K562 (cell line): Measurements from ENCODE around the gene THEM4. TPM values are rescaled to one million over a fixed set of nuclear protein-coding genes. Genes with fewer than 3 reads are reported as not detected.

Experiments
- ATAC-seq: fragments of 200-7000 bp; cut with Tn5 transposase; 3 replicates; pipeline ENCODE4 v1.9.1; 2020; ENCODE audit warnings: moderate library complexity
- BruUV-seq: library from RNA; stranded (reverse); fragments of 400-500 nt; replicated peaks from 2 replicates; lab custom pipeline; 2021; lab: Mats Ljungman, UMichigan
- CTCF ChIA-PET: fragments of 300-600 bp; formaldehyde crosslinking; extraction: SDS; loops from one replicate; lab custom pipeline; 2021; ENCODE audit warnings: low intra/inter-chr PET ratio; lab: Yijun Ruan, JAX
- POLR2A ChIA-PET: fragments of 300-600, 350-650 bp; sonication (Branson Sonifier 250); formaldehyde crosslinking; extraction: SDS; loops from one replicate; lab custom pipeline; 2021; ENCODE audit warnings: antibody characterized with exemption, inconsistent platforms; lab: Yijun Ruan, JAX
- DNase-seq, 4 experiments: peaks; one replicate each; pipeline versions ENCODE4 v3.0.0 to v3.0.0-alpha.2; 2011 to 2018; ENCODE audit warnings: low spot score in 3 of 4, mixed read lengths in 3 of 4; ENCODE audit errors: extremely low read depth in 1 of 4
- FAIRE-seq: peaks from 2 replicates; lab custom pipeline; 2011; peaks lifted over from hg19 to GRCh38; lab: Jason Lieb, UNC
- H2AFZ ChIP-seq: 2 replicates; pipeline ENCODE4 v1.6.0; 2011; ENCODE audit warnings: low read depth, low read length, control low read depth, inconsistent platforms
- H3K27ac ChIP-seq: fragments of 200-600 bp; 3 replicates; pipeline ENCODE4 v1.8.0; 2011; ENCODE audit warnings: low read depth, mild to moderate bottlenecking, control low read depth, inconsistent platforms, low read length, moderate library complexity, mixed read lengths; ENCODE audit errors: extremely low read depth
- H3K27me3 ChIP-seq, 2 experiments: fragments of 300-600 bp in 1 of 2; 2 replicates in 1 of 2; 3 replicates in 1 of 2; pipeline versions ENCODE4 v1.6.0 to v1.8.0; 2011; ENCODE audit warnings: inconsistent platforms in 2 of 2, low read length in 2 of 2, mild to moderate bottlenecking in 1 of 2, mixed read lengths in 1 of 2, moderate library complexity in 1 of 2; ENCODE audit not compliant: control insufficient read depth in 2 of 2, insufficient read depth in 2 of 2
- H3K36me3 ChIP-seq: fragments of 300-600 bp; 3 replicates; pipeline ENCODE4 v1.8.0; 2011; ENCODE audit warnings: mild to moderate bottlenecking, low read length, inconsistent platforms; ENCODE audit not compliant: control insufficient read depth, insufficient read depth
- H3K4me1 ChIP-seq, 2 experiments: fragments of 200-600 bp in 1 of 2; replicated peaks in 1 of 2; 2 replicates in 1 of 2; 3 replicates in 1 of 2; pipeline versions ENCODE4 v1.5.1 to v1.8.0; 2011; ENCODE audit warnings: inconsistent platforms in 2 of 2, low read length in 2 of 2, mild to moderate bottlenecking in 1 of 2, mixed read lengths in 1 of 2, moderate library complexity in 1 of 2; ENCODE audit not compliant: control insufficient read depth in 2 of 2, insufficient read depth in 2 of 2
- H3K4me2 ChIP-seq: 2 replicates; pipeline ENCODE4 v1.6.1; 2011; ENCODE audit warnings: low read length, control low read depth, inconsistent platforms, mixed read lengths; ENCODE audit not compliant: insufficient read depth
- H3K4me3 ChIP-seq: fragments of 200-600 bp; sonication (generic), shearing (Covaris generic); 2 replicates; pipeline ENCODE4 v1.5.1; 2016; ENCODE audit warnings: control low read depth, inconsistent platforms
- H3K79me2 ChIP-seq: fragments of 200-600 bp; 3 replicates; pipeline ENCODE4 v1.8.0; 2011; ENCODE audit warnings: low read length, inconsistent platforms; ENCODE audit not compliant: control insufficient read depth, insufficient read depth
- H3K9ac ChIP-seq, 2 experiments: 2 replicates each; pipeline versions ENCODE4 v1.6.0 to v1.6.1; 2011; ENCODE audit warnings: low read depth in 2 of 2, low read length in 2 of 2, control low read depth in 1 of 2, inconsistent platforms in 1 of 2, mild to moderate bottlenecking in 1 of 2, mixed read lengths in 1 of 2; ENCODE audit not compliant: insufficient read depth in 1 of 2
- H3K9me1 ChIP-seq: one replicate; pipeline ENCODE4 v1.6.0; 2011; ENCODE audit warnings: inconsistent platforms, mild to moderate bottlenecking, low read length, moderate library complexity; ENCODE audit not compliant: control insufficient read depth, insufficient read depth
- H3K9me3 ChIP-seq: replicated peaks from 2 replicates; pipeline ENCODE4 v1.5.1; 2011; ENCODE audit warnings: low read depth, low read length, inconsistent platforms; ENCODE audit not compliant: control insufficient read depth, insufficient read depth
- H4K20me1 ChIP-seq: replicated peaks from 2 replicates; pipeline ENCODE4 v1.6.1; 2011; ENCODE audit warnings: low read length, inconsistent platforms, mixed read lengths; ENCODE audit not compliant: control insufficient read depth, insufficient read depth
- ARID1B ChIP-seq: fragments of 450-650 bp; IDR thresholded peaks from 2 replicates; pipeline ENCODE4 v1.6.1; 2016; ENCODE audit warnings: antibody characterized with exemption, mild to moderate bottlenecking, inconsistent platforms
- CBFA2T2 ChIP-seq: fragments of 450-650 bp; conservative IDR thresholded peaks from 2 replicates; pipeline ENCODE4 v1.6.1; 2017; ENCODE audit warnings: mild to moderate bottlenecking
- CBFA2T3 ChIP-seq: fragments of 450-650 bp; IDR thresholded peaks from 2 replicates; pipeline ENCODE4 v1.6.1; 2017
- CBX1 ChIP-seq: sonication (generic); IDR thresholded peaks from 2 replicates; pipeline ENCODE4 v1.6.1; 2016; ENCODE audit warnings: antibody characterized with exemption, low read depth, mild to moderate bottlenecking
- CEBPG ChIP-seq, 3 experiments: fragments of 200-800 bp in 1 of 3; sonication (Bioruptor generic) in 1 of 3; sonication (generic) in 1 of 3; formaldehyde crosslinking in 1 of 3; IDR thresholded peaks in 2 of 3; conservative IDR thresholded peaks in 1 of 3; 2 replicates each; pipeline versions ENCODE4 v1.6.1 to v1.8.0; 2016 to 2022; ENCODE audit warnings: missing compliant biosample characterization in 2 of 3, missing genetic modification characterization in 2 of 3, mild to moderate bottlenecking in 1 of 3, missing genetic modification reagents in 1 of 3
- ETV6 ChIP-seq, 3 experiments: fragments of 150-350 bp in 1 of 3; sonication (generic) in 1 of 3; formaldehyde crosslinking in 1 of 3; IDR thresholded peaks; 2 replicates each; pipeline versions ENCODE4 v1.6.1 to v1.8.0; 2014 to 2022; ENCODE audit warnings: borderline replicate concordance in 2 of 3, low read depth in 2 of 3, antibody characterized with exemption in 1 of 3, low read length in 1 of 3, mild to moderate bottlenecking in 1 of 3, missing genetic modification reagents in 1 of 3
- FOXA3 ChIP-seq, 2 experiments: fragments of 450-650 bp in 1 of 2; sonication (generic) in 1 of 2; formaldehyde crosslinking; IDR thresholded peaks in 1 of 2; conservative IDR thresholded peaks in 1 of 2; 2 replicates each; pipeline versions ENCODE4 v1.4.0 to v1.8.0; 2020 to 2022; ENCODE audit warnings: mild to moderate bottlenecking in 2 of 2, missing genetic modification reagents in 1 of 2
- KDM1A ChIP-seq, 2 experiments: fragments of 450-650 bp; IDR thresholded peaks; 2 replicates each; pipeline ENCODE4 v1.6.1; 2016; ENCODE audit warnings: mild to moderate bottlenecking in 2 of 2
- MTA2 ChIP-seq: fragments of 450-650 bp; IDR thresholded peaks from 2 replicates; pipeline ENCODE4 v1.6.1; 2016; ENCODE audit warnings: low read depth
- NCOR1 ChIP-seq: fragments of 450-650 bp; IDR thresholded peaks from 2 replicates; pipeline ENCODE4 v1.6.1; 2016; ENCODE audit warnings: mild to moderate bottlenecking, moderate library complexity
- NR2C1 ChIP-seq, 2 experiments: fragments of 450-650 bp; IDR thresholded peaks; 2 replicates each; pipeline ENCODE4 v1.6.1; 2017; ENCODE audit warnings: mild to moderate bottlenecking in 2 of 2, antibody characterized with exemption in 1 of 2, inconsistent platforms in 1 of 2, missing compliant biosample characterization in 1 of 2, missing genetic modification characterization in 1 of 2
- POLR3A ChIP-seq: IDR thresholded peaks from 2 replicates; pipeline ENCODE4 v1.6.1; 2011; ENCODE audit warnings: borderline replicate concordance, mild to moderate bottlenecking, moderate library complexity; ENCODE audit not compliant: insufficient read length, insufficient read depth; ENCODE audit errors: extremely low read depth
- RCOR1 ChIP-seq, 2 experiments: IDR thresholded peaks; 2 replicates each; pipeline ENCODE4 v1.6.1; 2012; ENCODE audit warnings: low read depth in 2 of 2, low read length in 2 of 2, borderline replicate concordance in 1 of 2, improper control_type of control experiment in 1 of 2
- TAF7 ChIP-seq: fragments of 450-650 bp; IDR thresholded peaks from 2 replicates; pipeline ENCODE4 v1.6.1; 2016; ENCODE audit warnings: missing genetic modification characterization, missing compliant biosample characterization
- TAL1 ChIP-seq: fragments of 450-650 bp; IDR thresholded peaks from 2 replicates; pipeline ENCODE4 v1.6.1; 2016; ENCODE audit warnings: mild to moderate bottlenecking
- TCF3 ChIP-seq: sonication (generic); formaldehyde crosslinking; IDR thresholded peaks from 2 replicates; pipeline ENCODE4 v1.4.0; 2020; ENCODE audit warnings: mild to moderate bottlenecking, missing genetic modification reagents
- USF1 ChIP-seq: sonication (generic); formaldehyde crosslinking; IDR thresholded peaks from 2 replicates; pipeline ENCODE4 v1.9.0; 2022; ENCODE audit warnings: mild to moderate bottlenecking, missing genetic modification reagents
- ZNF124 ChIP-seq: sonication (generic); formaldehyde crosslinking; IDR thresholded peaks from 2 replicates; pipeline ENCODE4 v1.8.1; 2022; ENCODE audit warnings: missing genetic modification reagents
- ZNF24 ChIP-seq: fragments of 450-650 bp; IDR thresholded peaks from 2 replicates; pipeline ENCODE4 v1.6.1; 2016
- ZNF347 ChIP-seq: fragments of 450-650 bp; formaldehyde crosslinking; IDR thresholded peaks from 2 replicates; pipeline ENCODE4 v1.4.0; 2020; ENCODE audit warnings: low read depth, mild to moderate bottlenecking, moderate library complexity
- WGBS: fragments of 100-300 bp; shearing (Covaris generic); methylation state at CpG from one replicate; pipeline ENCODE4 v1.1.6; 2016; ENCODE audit warnings: low coverage, mixed read lengths; ENCODE audit not compliant: insufficient coverage; ENCODE audit errors: missing lambda C conversion rate; 5-methylcytosine and 5-hydroxymethylcytosine counted together
- in situ Hi-C: fragments of 300-500 bp; cut with MboI; formaldehyde crosslinking; loops from 4 replicates; pipeline ENCODE4 v1.15.0; 2018; ENCODE audit warnings: inconsistent platforms, mixed read lengths
- intact Hi-C: fragments of 100-400 bp; cut with micrococcal nuclease; formaldehyde crosslinking; loops from 2 replicates; pipeline ENCODE4 v1.14.2; 2022
- polyA plus RNA-seq, 8 experiments: library from polyadenylated mRNA; depleted of rRNA in 4 of 8; stranded (reverse) in 5 of 8; unstranded in 3 of 8; fragments of >200 nt; fragmentation: Nextera tagmentation in 2 of 8; fragmentation: Illumina TruSeq in 1 of 8; extraction: Ambion mirVana in 2 of 8; extraction: Trizol in 1 of 8; gene quantifications; 2 replicates each; pipeline versions ENCODE4 v1.2.1 to v1.2.3, GENCODE V29; 2011 to 2014; ENCODE audit warnings: inconsistent platforms in 1 of 8, missing spikeins in 1 of 8
- total RNA-seq, 7 experiments: library from RNA; depleted of rRNA in 6 of 7; stranded (reverse); fragments of >200 nt in 6 of 7; fragmentation: Illumina TruSeq in 2 of 7; extraction: Trizol in 2 of 7; gene quantifications; 2 replicates each; pipeline versions ENCODE4 v1.2.1 to v1.2.3, GENCODE V29; 2011 to 2021; ENCODE audit warnings: low replicate concordance in 1 of 7

The THEM4 gene
- total and polyA plus RNA-seq, 9 of the 15 experiments (the other 6 are each of a cell fraction or from before 2014, with no cell fraction given): 8.6 to 71.9 (median 35.3) TPM

- TF ChIP-seq CEBPG (CRISPR knock-in tag; IDR thresholded peaks at IDR 0.05) (no peak), CEBPG (tag; conservative IDR thresholded peaks at IDR 0.05 in 1 of 2, IDR thresholded peaks at IDR 0.05 in 1 of 2) (no peak), ZNF24 (no peak), RCOR1 (IDR thresholded peaks at IDR 0.05; ENCODE audit: borderline replicate concordance in 1 of 2, low read depth in 2 of 2, low read length in 2 of 2) (no peak), CBX1 (no peak), ZNF347 (no peak), TAF7 (tag) (no peak)
Measured at GRCh38 chr1:151892190-151892589, 17.1 kb downstream of the THEM4 start (continued).

GRCh38 chr1:151891512-151891911 is 17.8 kb downstream of the THEM4 start:
- ChIA-PET POLR2A (interaction anchor here (0.6 kb wide), 1 partner anchor 40 kb away, joined by 3 read pairs; no protein-coding TSS in a partner anchor), CTCF (no interaction called here)
- H3K4me1 ChIP-seq: peaks cover 0 to 10% of the 10 kb centered on the region in 2 experiments; a peak in 2 of 5 replicates
- no peaks in the 10 kb centered on the region for H4K20me1 ChIP-seq
- no peak overlapping the region for H3K4me2 ChIP-seq
- no TSS peak for BruUV-seq
- H3K9me1 ChIP-seq: no peaks in the 10 kb centered on the region
- H3K79me2 ChIP-seq: peaks cover 4% of the 10 kb centered on the region; the same call in 1 of the 3 replicates
- H3K4me3 ChIP-seq: no peak overlapping the region
- DNase-seq (peak in 2 of 4 experiments; percentile 42 to 56), ATAC-seq (peak; percentile 62), FAIRE-seq (no peak)
- TF ChIP-seq FOXA3 (CRISPR knock-in tag; conservative IDR thresholded peaks at IDR 0.05 in 1 of 2, IDR thresholded peaks at IDR 0.05 in 1 of 2) (peak in 1 of 2 experiments; percentile 54; a peak in 1 of 4 replicates), TCF3 (CRISPR knock-in tag) (peak; percentile 75), USF1 (CRISPR knock-in tag) (no peak), ARID1B (peak; percentile 65), KDM1A (IDR thresholded peaks at IDR 0.05) (peak in 1 of 2 experiments; percentile 29; a peak in 1 of 4 replicates), POLR3A (no peak), NCOR1 (peak; percentile 40), CBFA2T3 (peak; percentile 81), ETV6 (IDR thresholded peaks at IDR 0.05; ENCODE audit: borderline replicate concordance in 1 of 2, low read depth in 2 of 2, low read length in 1 of 2) (no peak), ETV6 (CRISPR knock-in tag; IDR thresholded peaks at IDR 0.05; ENCODE audit: borderline replicate concordance) (no peak), CBFA2T2 (peak; percentile 58; the same call in 1 of the 2 replicates), NR2C1 (IDR thresholded peaks at IDR 0.05) (peak; percentile 57; the same call in 1 of the 2 replicates), NR2C1 (tag; IDR thresholded peaks at IDR 0.05) (peak; percentile 47; the same call in 1 of the 2 replicates), TAL1 (peak; percentile 57; the same call in 1 of the 2 replicates), MTA2 (peak; percentile 19; the same call in 1 of the 2 replicates), ZNF124 (CRISPR knock-in tag) (no peak)
- in situ Hi-C loops (no loop called here), intact Hi-C loops (no loop called here)
- no peaks in the 10 kb centered on the region for H3K9me3 ChIP-seq
- H3K27ac ChIP-seq: no peak overlapping the region
- H3K27me3 ChIP-seq: no peaks in the 10 kb centered on the region
- H3K9ac ChIP-seq: no peak overlapping the region
- H3K36me3 ChIP-seq: peaks cover 82% of the 10 kb centered on the region
- no peak overlapping the region for H2AFZ ChIP-seq
- 6% methylated on average over 2 of the region's 3 CpGs for WGBS
